HL-60/S4 treated with retinoic acid at 250 ng/mL for 4 days and 3 days (cell line): ENCODE measurements around the gene PCNX3.

ENCODE experiments used
- in situ Hi-C: fragments of 300-500 bp; cut with MboI; formaldehyde crosslinking; loops from 2 replicates; pipeline ENCODE4 v1.7.0; 2022; ENCODE audit warnings: low sequenced_read_pairs

The PCNX3 gene

DNA sequence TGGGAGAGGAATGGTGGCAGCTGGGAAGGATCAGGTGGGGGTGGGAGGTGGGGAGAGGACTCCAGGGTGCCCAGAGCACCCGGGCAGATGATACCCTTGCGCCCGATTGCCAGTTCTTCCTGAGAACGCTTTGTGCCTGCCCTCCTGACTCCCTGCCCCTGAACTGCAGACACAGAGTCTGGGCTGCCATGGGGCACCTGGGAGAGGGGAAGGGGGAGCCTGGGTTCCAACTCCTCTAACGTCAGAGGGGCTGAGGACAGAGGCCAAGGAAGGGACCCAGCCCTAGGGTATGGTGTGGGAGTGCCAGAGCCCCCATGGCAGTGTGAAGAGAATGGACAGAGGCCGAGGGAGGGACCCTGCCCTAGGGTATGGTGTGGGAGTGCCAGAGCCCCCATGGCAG, 19.1 kb upstream of the PCNX3 start:
- in situ Hi-C loops: no loop called here

DNA sequence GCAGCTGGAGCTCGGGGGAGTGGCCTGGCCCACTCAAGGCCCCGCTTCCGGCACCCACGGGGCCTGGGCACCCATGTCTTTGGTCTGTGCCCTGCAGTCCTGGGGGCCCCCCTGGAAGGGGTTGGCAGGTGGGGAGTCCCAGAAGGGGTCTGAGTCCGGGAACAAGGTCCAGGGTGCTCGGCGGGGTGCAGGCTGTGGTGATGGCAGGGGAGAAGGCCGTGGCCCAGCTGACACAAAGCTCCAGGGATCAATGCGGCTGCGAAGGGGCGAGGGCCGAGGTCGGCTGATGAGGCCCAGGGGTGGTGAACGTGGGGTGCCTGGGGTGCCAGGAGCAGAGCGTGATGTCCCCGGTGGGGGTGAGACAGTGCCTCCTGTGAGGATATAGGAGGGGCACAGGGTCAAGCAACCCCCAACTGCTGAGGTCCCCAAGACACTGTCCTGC, 17.3 kb upstream of the PCNX3 start:
- in situ Hi-C loops: no loop called here

DNA sequence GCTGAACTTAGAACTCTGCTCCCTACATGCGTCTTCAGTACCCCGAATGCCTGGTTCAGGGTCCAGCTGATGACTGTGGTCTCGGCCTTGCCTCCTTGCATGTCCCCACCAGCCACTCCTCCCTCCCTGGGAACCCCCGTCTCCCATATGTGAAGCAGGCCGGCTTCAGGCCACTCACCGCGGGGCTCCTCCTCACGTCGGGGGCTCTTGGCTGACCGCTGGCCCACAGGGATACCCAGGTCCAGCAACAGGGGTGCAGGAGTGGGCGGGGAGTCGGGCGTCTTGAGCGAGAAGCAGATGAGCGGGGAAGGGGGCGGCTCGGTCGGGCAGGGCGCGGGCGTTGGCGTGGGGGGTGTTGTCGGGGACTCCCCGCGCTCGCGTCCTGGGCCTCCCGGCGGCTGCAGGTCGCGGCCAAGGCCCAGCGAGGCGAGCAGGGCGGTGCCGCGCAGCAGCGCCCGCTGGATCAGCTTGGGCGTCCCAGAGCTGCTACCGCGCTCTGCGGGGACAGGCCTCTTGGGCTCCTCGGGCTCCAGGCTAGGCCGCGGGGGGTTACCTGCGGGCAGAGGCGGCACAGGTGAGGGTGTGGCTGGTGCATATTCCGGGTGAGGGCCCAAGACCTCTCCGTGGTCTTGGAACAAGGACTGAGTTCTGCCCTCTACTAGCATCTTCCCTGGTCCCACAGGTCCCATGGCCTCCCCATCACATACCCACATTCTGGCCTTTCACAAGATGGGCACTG, 16.2 kb upstream of the PCNX3 start:
- in situ Hi-C loops: no loop called here

DNA sequence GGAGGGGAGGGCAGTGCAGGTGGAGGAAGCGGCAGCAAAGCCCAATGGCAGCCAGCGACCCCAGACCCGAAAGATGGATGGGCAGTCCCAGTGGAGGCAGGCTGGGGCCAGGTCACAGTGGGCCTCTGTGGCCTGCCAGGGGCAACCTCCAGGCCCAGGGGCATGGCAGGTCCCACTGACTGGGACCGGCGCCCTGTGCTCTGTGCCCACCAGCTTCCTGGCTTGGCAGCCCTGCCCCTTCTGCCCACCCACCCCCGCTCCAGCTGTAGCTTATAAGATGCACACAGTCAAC, 15.7 kb upstream of the PCNX3 start:
- in situ Hi-C loops: no loop called here

DNA sequence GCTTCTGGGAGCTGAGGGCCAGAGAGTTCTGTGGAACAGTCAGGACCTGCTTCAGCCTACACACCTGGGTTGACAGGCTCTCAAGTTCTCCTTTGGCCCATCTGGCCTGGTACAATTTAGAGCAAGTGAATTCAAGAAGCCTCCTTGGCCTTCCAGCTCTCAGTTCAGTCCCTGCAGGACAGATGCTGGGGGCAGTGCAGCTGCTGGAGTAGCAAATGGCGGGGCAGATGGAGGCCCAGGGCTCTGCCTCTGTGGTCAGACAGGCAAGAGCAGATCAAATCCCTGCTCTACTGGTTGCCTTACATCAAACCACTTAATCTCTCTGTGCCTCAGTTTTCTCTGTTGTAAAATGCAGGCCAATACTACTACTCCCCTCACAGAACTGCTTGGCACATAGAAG, 11.3 kb upstream of the PCNX3 start:
- in situ Hi-C loops: no loop called here

DNA sequence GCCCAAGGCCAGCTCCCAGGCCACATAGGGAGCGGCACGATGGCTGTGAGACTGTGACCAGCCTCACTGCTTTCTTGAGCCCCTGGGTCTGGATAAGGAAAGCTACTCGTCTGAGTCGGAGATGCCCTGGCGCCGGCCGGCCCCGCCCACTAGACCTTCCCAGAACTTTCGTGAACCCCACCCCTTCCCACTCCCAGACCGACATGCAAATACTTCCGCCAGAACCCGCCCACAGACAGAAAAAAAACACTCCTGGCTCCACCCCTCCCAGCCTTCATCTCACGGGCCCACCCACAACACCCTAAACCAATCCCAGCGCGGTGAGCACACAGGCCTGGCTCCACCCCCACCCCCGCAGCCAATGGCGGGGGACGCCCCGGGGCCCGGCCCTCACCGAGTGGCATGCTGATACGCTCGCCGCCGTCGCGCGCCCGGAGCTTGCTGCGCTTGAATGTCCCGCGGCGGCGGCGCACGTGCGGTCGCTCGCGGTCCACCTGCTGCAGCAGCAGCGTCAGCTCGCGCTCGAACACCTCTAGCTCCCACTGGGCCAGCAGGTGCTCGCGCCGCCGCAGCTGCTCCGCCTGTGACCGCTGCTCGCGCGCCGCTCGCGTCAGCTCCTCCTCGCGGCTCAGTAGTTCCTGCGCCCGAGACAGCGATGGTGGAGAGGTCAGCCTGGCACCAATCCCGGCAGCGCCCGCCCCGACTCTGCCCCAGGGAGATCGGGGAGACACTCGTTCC, 8.5 kb upstream of the PCNX3 start:
- in situ Hi-C loops: no loop called here

DNA sequence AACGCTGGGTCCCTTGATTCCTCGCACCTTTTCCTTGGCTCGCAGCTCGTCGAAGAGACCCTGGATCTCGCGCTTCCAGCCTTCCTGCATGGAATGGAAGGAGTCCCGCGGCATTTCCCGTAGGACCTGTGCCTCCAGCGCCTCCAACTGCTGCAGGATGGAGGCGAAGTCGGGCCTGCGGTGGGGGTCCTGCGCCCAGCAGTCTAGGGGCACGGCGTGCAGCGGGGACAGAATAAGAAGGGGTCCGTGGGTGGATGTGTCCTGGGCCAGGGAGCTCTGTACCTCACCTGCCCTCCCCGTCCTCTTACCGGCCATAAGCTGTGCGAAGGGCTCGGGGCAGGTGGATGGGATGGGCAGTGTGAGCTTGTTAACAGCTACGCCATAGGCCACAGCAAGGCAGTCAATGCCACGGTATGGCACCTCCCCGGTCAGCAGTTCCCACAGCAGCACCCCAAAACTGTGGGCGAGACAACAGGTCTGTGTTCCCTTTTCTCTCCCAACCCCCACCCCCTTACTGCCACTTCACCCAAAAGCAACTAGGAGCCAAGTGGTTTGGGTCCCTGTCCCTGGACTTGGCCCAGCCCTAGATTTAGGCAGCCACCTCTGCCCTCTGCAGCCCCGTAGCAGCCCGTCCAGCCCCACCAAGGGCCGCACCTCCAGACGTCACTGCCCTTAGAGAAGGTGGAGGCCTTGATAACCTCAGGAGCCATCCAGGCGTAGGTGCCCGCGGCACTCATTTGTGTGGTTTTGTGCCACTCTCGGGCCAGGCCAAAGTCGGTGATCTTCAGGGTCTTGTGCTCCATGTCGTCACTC, 7.8 kb upstream of the PCNX3 start:
- in situ Hi-C loops: no loop called here

DNA sequence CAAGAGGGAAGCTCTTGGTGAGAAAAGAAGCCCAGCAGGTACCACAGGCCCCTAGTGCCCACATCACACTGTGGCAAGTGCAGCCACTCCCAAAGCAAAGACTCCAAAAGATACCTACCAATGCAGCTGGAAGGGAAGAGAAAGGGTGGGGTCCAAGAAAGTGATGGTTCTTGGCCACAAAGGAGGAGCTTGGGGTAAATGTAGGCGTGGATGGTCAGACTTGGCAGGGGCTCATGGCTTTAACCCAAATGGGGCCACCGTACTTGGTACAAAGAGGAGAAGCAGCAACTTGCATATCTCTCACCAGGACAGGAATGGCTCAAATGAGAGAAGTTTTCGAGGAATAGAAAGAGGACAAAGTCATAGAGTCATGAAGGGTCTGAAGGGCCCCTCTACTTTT, 6.3 kb upstream of the PCNX3 start:
- in situ Hi-C loops: no loop called here

DNA sequence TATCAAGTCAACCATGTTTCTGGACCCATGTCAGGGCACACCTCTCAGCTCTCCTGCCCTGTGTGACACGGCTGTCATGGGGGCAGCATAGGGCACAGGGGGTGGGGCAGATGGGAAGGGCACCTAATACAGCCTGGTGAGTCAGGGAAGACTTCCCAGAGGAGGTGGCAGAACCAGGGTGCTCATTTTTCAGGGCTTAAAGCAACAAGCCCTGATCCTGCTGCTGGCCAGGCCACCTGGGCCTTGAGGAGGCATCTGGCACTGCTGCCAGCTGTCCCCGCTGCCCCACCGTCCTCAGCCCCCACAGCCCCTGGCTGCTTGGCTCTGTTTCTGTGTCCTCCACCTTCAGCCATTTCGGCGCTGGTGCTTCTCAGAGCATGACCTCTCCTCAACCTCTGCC, 5.9 kb upstream of the PCNX3 start:
- in situ Hi-C loops: no loop called here

DNA sequence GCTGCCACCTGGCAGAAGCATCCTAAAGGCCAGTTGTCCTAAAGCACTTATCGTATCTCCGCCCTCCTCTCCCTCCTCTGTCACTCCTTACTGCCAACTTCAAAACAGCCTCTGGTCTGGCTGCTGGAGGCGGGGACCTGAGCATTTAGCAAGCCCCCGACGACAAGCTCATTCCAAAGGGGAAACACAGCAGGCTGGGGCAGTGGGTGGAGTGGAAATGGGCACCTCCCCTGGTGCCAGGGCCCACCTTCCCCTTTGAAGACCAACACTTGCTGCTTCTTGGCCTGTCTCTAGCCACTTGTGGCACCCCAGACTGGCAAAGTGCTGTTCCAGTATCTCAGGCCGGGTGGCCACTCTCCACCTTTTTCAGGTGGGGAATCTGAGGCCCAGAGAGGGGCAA, 5.2 kb upstream of the PCNX3 start:
- in situ Hi-C loops: no loop called here

DNA sequence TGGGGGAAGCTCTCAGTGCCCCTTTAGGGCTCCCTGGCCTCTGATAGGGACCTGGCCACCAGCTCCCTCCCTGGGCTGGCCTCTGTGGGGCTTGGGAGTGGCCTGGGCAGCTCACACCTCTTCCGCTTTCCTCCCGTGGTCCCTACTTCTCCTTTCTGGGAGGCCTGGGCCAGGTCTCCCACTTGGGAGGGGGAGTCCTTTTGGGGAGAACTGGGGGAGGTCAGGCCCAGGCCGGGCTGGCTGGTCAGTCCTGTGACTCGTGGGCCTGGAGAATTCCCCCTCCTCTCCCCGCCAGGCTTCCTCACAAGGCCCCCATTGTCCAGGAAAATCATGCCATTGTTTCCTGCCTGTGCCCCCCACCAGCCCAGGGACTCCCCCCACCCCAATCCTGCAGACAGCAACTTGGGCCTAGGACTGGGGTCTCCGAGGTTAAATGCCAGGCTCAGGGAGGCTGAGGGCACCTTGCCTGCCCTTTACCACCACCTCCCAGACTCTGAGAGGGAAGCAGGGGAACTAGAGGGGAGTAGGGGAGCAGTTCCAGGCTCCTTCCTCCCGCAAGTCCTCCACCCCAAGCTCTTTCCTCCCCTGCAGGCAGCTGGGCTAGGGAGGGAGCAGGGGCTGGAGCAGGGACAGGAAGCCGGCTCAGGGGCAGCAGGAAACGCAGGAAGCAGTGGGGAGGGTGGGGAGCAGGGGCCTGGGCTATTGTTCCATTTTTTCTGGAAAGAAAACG, 4.4 kb upstream of the PCNX3 start:
- in situ Hi-C loops: no loop called here

DNA sequence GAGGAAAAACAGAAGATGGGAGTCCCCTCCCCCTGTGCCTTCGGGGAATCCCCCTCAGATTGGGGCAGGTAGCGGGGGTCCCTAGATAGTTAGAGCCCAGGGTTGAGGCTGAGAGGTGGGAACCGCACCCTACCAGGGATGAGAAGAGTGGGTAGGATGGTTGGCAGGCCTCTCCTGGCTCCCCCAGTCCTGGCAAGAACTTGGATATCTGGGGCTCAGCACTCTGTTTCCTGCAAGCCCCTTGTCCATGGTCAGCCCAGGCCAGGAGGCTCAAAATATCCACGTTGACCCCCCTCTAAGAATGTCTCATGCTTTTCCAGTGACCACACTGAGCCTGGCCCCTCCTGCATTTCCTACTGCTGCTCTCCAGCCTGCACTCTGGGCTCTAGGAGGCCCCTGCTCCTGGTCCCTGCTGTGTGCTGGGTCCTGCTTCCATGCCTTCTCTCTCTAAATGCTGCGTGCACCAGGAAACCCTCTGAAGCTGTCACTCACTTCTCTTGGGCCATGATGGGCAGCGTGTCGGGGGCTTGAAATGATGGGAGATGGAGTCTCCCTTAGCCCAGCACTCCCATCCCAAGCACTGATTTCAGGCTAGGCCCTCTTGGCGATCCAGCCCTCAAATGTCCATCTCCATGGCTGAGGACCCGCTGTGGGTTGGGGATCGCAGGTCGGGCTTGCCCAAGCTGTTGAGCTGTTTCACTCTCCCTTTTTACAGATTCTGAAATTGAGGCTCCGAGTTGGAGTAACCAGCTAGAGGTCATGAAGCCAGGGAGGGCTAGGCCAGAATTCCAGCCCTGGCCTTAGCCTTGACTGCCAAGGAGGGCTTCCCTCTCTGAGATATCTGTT, 3.6 kb upstream of the PCNX3 start:
- in situ Hi-C loops: no loop called here

DNA sequence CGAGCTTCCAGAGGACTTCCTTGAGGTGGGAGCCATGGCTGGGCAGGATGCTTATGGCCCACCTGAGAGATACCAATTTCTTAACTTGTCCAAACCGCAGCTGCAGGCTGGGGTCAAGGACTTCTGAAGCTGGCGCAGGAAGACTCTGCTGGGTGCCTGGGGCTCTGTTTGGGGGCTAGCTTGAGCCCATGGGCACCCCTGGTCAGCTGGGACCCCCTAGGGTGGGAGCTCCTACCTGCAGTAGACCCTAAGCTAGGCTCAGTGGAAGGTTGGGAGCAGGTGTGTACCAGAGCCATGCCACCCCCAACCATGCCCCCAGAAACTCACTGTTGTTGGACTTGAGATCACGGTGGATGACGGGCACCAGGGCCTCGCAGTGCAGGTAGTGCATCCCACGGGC, 2.9 kb upstream of the PCNX3 start:
- in situ Hi-C loops: no loop called here

DNA sequence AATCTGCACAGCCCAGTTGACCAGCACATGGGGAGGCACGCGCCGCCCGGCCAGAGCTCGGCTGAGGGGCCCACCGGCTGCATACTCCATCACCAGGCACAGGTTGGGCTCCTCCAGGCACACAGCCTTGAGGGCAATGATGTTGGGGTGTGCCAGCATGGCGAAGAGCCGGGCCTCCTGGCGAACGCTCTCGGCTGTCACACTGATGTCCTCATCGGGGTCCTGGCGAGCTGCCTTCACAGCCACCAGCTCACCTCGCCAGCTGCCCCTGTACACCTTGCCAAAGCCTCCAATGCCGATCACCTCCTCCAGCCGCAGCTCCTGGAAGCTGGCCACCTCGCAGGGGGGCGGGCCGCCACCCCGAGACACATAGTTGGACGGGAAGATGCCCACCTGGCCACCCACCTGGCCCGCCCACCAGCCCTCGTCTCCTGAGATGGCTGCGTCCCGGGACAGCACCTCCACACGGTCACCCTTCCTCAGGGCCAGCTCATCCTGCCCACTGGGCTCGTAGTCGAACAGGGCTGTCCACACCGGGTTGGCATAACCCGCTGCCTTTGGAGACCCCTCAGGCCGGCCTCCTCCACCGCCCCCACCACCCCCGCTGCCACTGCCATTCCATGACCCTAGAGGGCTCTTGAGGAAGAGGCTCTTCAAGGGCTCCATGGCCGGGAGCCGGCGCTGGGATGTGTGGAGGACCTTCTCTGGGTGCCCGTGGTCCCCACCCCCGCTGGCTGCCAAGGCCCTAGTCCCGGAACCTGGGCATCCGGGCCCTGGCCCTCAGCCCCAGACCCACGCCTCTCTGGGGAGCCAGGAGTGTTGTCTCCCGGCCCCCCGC, 2.3 kb upstream of the PCNX3 start:
- in situ Hi-C loops: no loop called here

DNA sequence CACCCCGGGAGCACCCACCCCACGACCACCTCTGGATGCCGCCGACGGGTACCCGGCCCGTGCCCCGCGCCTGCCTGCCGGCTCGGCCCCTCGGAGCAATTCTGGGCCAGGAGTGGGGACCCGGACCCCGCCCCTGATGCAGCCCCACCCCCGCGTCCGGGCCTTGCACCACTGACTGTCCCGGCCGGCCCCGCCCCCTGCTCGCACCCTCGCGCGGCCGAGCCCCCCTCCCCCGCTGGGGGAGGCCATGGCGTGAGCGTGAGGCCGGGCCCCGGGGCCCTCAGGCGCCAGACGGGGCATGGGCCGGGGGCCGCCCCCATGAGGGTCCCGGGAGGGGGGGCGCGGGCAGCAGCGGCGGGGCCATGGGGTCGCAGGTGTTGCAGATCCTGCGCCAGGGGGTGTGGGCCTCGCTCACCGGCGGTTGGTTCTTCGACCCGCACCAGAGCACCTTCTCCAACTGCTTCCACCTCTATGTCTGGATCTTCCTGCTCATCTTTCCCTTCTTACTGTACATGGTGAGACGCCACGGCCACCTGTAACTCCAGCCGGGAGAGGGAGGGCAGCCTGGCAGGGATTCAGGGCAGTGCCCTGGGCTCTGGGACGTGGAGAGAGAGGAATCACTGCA, 486 bp downstream of the PCNX3 start:
- in situ Hi-C loops: no loop called here

DNA sequence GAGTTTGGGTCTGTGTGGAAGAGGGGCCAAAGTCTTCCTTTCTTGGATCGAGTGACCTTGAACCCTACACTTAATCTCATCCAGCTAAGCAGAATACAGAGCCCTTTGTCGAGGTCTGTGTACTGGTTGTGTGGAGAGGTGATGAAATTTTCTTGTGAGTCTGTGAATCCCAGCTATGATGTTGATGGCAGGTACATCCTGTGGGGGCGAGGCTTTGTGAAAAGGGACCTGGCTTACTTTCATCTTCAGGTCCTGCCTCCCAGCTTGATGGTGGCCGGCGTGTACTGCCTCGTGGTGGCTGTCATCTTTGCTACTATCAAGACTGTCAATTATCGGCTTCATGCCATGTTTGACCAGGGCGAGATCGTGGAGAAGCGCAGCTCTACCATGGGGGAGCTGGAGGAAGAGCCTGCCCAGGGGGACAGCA, 1.0 kb downstream of the PCNX3 start:
- in situ Hi-C loops: no loop called here

DNA sequence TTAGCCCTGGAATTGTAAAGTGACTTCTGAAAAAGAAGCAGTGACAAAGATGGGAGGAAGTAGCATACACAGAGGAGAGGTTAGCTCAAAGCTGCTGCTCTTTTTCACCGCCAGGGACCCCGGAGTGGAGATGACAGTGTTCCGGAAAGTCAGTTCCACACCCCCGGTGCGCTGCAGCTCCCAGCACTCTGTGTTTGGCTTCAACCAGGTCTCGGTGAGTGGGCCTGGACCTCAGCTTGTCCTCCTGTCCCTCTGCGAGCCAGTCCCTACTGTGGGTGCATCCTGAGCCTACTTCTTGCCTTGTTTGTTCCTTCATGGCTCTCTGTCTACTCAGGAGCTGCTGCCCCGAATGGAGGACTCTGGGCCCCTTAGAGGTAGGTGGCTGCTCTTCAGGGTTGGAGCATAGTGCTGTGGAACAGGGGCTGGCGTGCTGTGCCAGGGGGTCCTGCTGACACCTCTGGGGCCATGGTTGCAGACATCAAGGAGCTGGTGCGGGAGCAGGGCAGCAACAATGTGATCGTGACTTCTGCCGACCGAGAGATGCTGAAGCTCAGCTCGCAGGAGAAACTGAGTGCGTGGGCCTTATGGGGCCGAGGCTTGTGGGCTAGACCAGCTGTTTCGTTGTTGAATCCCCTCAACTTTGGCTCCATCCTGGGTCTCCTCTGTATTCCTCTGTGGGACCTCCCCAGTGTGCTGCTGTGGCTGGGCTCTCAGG, 1.7 kb downstream of the PCNX3 start:
- in situ Hi-C loops: no loop called here

DNA sequence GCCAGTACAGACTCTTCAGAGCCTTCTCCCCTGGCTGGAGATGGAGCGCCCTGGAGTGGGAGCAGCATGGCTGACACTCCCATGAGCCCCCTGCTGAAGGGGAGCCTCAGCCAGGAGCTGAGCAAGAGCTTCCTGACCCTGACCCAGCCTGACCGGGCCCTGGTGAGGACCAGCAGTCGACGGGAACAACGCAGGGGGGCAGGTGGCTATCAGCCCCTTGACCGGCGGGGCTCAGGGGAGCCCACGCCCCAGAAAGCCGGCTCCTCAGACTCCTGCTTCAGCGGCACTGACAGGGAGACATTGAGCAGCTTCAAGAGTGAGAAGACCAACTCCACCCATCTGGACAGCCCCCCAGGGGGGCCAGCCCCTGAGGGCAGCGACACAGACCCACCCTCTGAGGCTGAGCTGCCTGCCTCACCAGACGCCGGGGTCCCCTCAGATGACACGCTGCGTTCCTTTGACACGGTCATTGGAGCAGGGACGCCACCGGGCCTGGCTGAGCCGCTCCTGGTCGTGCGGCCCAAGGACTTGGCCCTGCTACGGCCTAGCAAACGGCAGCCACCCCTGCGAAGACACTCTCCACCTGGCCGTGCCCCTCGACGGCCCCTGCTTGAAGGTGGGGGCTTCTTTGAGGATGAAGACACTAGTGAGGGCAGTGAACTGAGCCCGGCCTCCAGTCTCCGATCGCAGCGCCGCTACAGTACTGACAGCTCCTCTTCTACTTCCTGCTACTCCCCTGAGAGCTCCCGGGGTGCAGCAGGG, 2.6 kb downstream of the PCNX3 start:
- in situ Hi-C loops: no loop called here
